ENCODE results near the gene BIRC7.

Gene BIRC7

GRCh38 chr20:63226042-63226943 is 9.4 kb upstream of the BIRC7 start:
- no peak for DNase-seq

- DNase-seq: no peak
These were observed 8.4 kb upstream of the BIRC7 start for GRCh38 chr20:63227260-63227659.

GRCh38 chr20:63228806-63229205 is 6.9 kb upstream of the BIRC7 start:
- no peak for DNase-seq

DNA sequence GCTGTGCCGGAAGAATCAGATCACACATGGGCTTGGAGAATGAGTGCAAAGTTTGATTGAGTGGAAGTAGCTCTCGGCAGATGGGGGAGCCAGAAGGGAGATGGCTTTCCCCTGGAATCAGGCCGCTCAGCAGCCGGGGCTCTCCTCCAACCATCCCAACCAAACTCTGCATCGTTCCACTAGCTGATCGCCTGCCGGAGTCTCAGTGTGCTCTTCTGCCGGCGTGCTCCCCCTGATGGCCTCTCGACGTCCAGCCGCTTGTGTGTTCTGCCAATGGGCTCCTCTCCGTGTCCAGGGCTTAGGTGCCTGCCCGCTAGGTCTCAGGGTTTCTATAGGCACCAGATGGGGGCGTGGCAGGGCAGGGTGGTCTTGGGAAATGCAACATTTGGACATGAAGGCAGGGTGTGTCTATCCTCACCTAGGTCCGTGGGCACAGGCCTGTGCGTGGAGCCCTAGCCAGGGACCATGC is 4.9 kb upstream of the BIRC7 start:
- peak; percentile 28 for DNase-seq

DNA sequence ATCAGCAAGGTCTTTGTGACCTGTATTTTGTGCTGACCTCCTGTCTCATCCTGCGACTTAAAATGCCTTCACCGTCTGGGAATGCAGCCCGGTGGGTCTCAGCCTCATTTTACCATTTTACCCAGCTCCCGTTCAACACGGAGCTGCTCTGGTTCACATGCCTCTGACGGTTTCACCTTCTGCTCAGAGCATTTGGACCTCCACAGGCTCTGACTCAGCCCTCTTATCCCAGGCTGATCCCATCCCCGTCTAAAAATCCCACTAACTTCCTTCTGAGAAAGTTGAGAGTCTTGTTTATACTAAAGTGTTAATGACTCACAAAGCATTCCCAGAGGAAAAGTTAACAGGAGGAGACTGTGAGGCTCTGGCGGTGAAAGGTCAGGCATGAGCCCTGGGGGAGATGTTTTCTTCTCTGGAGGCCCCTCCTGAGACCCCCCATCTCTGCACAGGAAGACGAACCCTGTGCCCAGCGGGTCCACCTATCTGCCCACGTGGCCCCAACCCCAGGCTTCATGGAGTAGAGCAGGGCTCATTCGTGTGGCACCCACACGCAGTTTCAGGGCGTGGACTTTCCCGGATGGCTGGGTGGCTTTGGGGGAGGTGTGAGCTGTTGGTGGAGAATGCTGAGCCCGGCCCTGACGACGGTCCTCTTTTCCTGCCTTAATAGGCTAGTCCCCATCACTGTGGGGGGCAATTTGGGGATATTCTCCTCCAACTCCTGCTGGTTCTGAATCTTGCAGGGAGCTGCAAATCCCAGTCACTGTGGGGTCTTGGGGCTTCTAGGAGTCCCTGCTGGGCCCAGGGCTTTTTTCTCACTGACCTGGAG is 3.3 kb upstream of the BIRC7 start:
- DNase-seq: no peak

- DNase-seq: no peak
These were observed 2.7 kb upstream of the BIRC7 start for GRCh38 chr20:63233061-63233344.

GRCh38 chr20:63233924-63234323 is 1.8 kb upstream of the BIRC7 start:
- DNase-seq: no peak

- peak; percentile 11 for DNase-seq
These were observed 859 bp upstream of the BIRC7 start for GRCh38 chr20:63234693-63235398.

DNA sequence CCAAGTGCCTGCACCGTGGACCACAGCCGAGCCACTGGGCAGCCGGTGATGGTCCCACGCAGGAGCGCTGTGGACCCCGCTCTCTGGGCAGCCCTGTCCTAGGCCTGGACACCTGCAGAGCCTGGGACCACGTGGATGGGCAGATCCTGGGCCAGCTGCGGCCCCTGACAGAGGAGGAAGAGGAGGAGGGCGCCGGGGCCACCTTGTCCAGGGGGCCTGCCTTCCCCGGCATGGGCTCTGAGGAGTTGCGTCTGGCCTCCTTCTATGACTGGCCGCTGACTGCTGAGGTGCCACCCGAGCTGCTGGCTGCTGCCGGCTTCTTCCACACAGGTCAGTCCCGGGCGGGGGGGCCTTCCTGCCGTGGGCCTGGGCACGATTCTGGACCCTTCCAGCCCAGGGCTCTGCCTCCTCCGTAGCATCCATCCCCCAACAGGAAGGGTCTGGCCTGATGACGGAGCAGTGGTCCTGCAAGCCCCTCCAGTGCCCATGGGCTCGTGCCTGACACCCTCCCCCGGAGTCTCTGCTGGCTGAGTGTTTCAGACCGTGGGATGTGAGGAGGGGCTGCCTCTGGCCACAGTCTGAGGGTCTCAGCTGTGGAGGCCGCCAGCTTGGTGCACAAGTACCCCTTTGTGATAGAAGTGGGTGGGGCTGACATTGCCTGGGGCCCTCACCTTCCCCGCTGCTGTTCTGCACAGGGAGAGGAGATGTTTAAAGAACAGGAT is 572 bp downstream of the BIRC7 start:
- DNase-seq: no peak

- no peak for DNase-seq
These were observed 2.3 kb downstream of the BIRC7 start for GRCh38 chr20:63238031-63238430.

DNA sequence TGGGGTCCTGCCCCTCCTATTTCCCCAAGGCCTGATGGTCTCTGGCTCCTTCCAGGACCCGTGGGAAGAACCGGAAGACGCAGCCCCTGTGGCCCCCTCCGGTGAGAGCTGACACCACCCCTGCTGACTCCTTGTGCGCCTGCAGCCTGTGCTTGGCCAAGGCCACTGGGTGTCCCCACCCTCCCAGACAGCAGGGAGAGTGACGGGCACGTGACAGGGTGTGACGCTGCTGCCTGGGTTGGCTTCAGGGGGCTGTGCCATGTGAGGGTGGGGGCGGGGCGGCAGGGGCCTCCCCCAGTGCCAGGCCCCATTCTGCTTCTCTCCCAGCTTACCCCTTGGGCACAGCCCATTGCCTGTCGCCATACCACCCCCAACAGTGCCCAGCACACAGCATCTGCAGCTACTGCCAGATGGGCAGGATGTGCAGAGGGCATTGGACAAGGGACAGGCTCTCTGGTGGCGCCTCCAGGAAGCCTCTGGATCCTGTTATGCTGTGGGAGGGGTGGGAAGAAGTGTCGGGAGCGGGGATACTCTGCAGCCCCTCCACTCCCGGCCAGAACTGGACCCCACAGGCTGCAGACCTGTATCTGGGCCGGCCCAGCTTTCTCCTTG is 2.9 kb downstream of the BIRC7 start:
- DNase-seq: no peak

DNA sequence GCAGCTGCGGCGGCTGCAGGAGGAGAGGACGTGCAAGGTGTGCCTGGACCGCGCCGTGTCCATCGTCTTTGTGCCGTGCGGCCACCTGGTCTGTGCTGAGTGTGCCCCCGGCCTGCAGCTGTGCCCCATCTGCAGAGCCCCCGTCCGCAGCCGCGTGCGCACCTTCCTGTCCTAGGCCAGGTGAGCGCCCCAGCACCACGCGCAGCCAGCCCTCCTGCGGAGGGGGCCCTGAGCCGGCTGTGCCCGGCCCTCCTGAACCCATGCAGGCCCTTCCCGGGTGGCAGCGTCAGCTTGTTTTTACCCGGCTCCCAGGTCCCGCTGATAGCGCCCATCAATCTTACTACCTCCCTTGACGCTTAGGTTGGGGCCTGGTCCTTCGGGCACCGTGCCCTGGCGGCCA is 3.7 kb downstream of the BIRC7 start:
- DNase-seq: no peak

DNA sequence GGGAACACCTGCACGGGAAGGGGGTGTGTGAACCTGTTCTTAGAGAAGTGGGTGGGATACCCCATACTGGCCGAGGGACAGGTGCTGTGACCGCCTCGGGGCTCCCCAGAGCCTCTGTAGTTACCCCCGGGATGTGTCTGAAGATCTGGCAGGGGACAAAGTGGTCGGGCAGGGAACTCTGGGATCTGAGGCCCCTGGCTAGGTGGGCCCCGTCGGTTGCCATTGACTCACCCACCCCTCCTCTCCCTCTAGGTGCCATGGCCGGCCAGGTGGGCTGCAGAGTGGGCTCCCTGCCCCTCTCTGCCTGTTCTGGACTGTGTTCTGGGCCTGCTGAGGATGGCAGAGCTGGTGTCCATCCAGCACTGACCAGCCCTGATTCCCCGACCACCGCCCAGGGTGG is 4.3 kb downstream of the BIRC7 start:
- no peak for DNase-seq

GRCh38 chr20:63241272-63241671 is 5.6 kb downstream of the BIRC7 start:
- peak; percentile 43 for DNase-seq

DNA sequence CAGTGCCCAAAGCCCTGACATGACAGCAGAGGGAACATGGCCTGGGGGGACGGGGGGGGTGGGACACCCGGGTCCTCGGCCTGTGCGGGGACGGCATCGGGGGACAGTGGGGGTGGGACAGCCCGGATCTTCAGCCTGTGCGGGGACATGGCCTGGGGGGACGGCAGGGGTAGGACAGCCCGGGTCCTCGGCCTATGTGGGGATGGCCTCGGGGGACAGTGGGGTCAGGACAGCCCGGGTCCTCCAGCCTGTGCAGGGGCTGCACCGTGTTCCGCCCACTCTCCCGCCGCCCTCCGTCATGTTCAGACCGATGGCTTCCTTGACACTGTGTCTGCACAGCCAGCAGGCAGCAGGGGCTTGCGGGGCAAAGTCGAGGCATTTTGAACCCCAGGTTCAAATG is 7.0 kb downstream of the BIRC7 start:
- no peak for DNase-seq

DNA sequence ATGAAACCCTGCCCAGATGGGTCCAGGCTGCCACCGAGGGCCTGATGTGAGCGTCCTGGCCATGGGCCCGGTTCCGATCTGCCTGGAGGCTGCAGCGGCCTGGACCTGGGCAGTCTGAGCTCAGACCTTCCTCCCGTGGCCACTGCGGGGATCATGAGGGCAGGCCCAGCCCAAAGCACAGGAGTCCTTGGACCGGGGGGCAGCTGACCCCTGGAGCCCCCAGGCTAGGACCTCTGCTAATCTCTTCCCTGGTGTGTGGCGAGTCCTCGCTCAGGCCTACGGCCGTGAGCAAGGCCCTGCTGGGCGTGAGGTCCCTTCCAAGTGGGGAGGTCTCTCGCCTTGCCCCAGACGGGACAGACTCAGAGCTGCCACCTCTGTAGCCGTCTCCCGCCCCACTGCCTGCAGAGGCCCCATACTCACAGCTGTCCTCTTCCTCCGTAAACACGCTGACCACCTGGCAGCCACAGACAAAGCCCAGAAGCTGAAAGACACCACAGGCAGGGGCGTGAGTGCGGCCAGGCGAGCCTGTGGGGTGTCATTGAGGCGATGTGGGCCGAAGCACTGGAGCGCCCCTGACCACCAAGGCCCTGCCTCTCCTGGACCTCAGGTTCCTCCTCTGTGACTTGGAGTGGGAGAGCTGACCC is 8.0 kb downstream of the BIRC7 start:
- no peak for DNase-seq

DNA sequence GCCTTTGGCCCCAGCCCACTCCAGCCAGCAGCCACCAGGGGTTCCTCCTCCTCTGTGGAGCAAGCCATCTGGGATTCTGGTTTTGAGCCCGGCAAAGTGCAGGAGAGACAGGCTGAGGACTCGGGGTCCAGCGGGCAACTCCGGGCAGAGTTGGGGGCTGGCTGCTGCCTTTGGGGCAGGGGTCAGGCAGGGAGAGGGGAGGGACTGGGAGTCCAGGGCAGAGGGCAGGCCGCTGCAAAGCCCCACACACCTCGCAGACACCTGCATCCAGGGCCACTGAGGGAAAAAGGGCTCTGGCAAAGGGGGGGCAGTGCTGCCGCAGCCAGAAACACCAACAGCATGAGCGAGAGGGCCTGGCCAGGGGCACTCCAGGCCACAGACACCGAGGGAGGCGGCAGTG is 8.8 kb downstream of the BIRC7 start:
- DNase-seq: no peak

GRCh38 chr20:63246490-63247288 is 11.0 kb downstream of the BIRC7 start:
- DNase-seq: no peak

- DNase-seq: no peak
These were observed 12.0 kb downstream of the BIRC7 start for GRCh38 chr20:63247671-63248228.

DNA sequence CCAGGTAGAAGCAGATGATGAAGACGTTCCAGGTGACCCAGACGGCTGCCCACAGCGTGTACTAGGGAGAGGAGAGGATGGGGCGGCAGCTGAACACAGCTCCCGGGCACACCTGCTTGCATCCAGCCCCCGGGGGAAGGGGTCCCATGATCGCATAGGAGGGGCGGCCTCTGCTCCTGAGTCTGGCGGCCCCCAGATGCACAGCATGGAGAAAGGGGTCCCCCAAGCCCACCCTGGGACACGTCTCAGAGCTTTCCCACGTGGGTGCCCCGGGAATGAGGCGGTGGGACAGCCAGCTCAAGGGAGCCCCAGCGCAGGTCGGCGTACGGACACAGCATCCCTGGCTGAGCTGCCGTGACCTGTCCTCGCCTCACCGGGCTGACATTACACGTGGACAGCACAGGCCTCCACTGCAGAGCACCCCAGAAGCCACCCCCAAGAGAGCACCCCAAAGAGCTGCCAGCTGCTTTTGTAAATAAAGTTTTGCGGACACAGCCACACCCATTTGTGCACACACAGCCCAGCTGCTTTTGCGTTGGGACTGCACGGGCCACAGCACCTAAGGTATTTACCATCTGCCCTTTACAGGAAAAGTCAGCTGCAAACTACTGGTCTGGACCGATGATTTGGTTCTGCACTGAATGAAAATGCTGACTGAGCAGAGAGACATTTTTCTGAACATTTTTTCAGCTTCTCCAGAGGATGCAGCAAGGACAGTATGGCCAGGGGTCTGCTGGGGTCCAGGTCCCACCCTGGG is 13.3 kb downstream of the BIRC7 start:
- no peak for DNase-seq

Data from NCI-H1092 treated with DMSO at 0.1 percent for 48 hours (cell line).